Sigmoid colon (tissue), 7 donors: ENCODE measurements around the gene ZBTB9. TPM values are rescaled to one million over a fixed set of nuclear protein-coding genes. Genes with fewer than 3 reads are reported as not detected.
A peak's percentile ranks its signal among the peaks of the same experiment; 100 is the strongest.

Experiments
- DNase-seq: peaks from one replicate; pipeline ENCODE4 v3.0.0-alpha.2; 2019
- H3K27ac ChIP-seq, 4 donors: fragments of 200-600 bp; sonication (generic); one replicate each; pipeline ENCODE4 v1.5.1; 2016 to 2019; ENCODE audit warnings: mild to moderate bottlenecking in 1 of 4
- H3K27me3 ChIP-seq, 3 donors: fragments of 200-600 bp; sonication (generic); one replicate each; pipeline ENCODE4 v1.5.1; 2019; ENCODE audit warnings: mild to moderate bottlenecking in 1 of 3
- H3K36me3 ChIP-seq, 4 donors: fragments of 200-600 bp; sonication (generic); one replicate each; pipeline ENCODE4 v1.5.1; 2016 to 2019
- H3K4me1 ChIP-seq, 4 donors: fragments of 200-600 bp; sonication (generic); one replicate each; pipeline ENCODE4 v1.5.1; 2017 to 2019
- H3K4me3 ChIP-seq, 4 donors: fragments of 200-600 bp; sonication (generic); one replicate each; pipeline ENCODE4 v1.5.1; 2017 to 2019; ENCODE audit warnings: mild to moderate bottlenecking in 2 of 4, moderate library complexity in 1 of 4
- H3K9me3 ChIP-seq, 4 donors: fragments of 200-600 bp in 3 of 4; sonication (generic) in 3 of 4; one replicate each; pipeline versions ENCODE4 v1.5.1 to v1.6.1; 2013 to 2019
- CTCF ChIP-seq, 4 experiments: fragments of 450-650 bp in 3 of 4; fragments of 200-600 bp in 1 of 4; IDR thresholded peaks; one replicate each; pipeline ENCODE4 v1.5.1; 2016 to 2019; ENCODE audit warnings: antibody characterized with exemption in 4 of 4, mild to moderate bottlenecking in 3 of 4, moderate library complexity in 2 of 4
- EP300 ChIP-seq, 4 donors: sonication (generic); formaldehyde crosslinking; IDR thresholded peaks; one replicate each; pipeline ENCODE4 v1.6.1; 2017; ENCODE audit warnings: antibody characterized with exemption in 4 of 4
- POLR2A ChIP-seq, 2 donors: fragments of 450-650 bp; IDR thresholded peaks; one replicate each; pipeline ENCODE4 v1.6.1; 2016; ENCODE audit warnings: antibody characterized with exemption in 2 of 2, mild to moderate bottlenecking in 2 of 2, moderate library complexity in 2 of 2
- POLR2AphosphoS5 ChIP-seq, 4 donors: sonication (generic); formaldehyde crosslinking; IDR thresholded peaks; one replicate each; pipeline ENCODE4 v1.6.1; 2017; ENCODE audit warnings: antibody characterized with exemption in 4 of 4
- whole genome bisulfite sequencing, 2 donors: extraction: QIAGEN DNeasy Blood & Tissue Kit; methylation state at CpG; one replicate each; pipeline ENCODE4 v1.1.7; 2013; 5-methylcytosine and 5-hydroxymethylcytosine counted together
- intact Hi-C: fragments of 100-400 bp; cut with DNase I; formaldehyde crosslinking; loops from one replicate; pipeline ENCODE4 v1.15.1; 2023
- polyA plus RNA-seq, 3 donors: library from polyadenylated mRNA; stranded (reverse); fragments of 200-250 nt; gene quantifications; one replicate each; pipeline ENCODE4 v1.2.3, GENCODE V29; 2013
- total RNA-seq, 4 donors: library from RNA; depleted of rRNA; stranded (reverse); fragments of >200 nt; gene quantifications; one replicate each; pipeline ENCODE4 v1.1.0, GENCODE V29; 2016
- donor health status: healthy with polysubstance abuse.
- donor health status: Bipolar disorder and iron deficiency.
- donor health status: healthy.

ZBTB9 gene
- total and polyA plus RNA-seq, 7 donors = 0.60 to 4.2 (median 1.5) TPM

DNA sequence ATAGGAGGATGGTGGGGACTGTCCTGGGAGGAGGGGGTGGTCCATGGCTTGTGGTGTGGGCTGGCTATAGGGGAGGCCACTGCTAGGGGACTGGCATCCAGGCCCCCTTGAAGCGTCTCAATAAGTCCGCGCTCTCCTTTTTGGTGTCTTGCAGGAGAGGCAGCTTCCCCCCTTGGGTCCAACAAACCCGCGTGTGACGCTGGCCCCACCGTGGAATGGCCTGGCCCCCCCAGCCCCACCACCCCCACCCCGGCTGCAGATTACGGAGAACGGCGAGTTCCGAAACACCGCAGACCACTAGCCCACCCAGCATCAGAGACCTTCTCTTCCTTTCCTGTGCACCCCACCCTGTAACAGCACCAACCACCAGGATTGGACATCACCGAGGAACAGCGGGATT is 2.8 kb upstream of the ZBTB9 start:
- TF ChIP-seq POLR2A (IDR thresholded peaks at IDR 0.05) = no peak
- TF ChIP-seq POLR2AphosphoS5 (IDR thresholded peaks at IDR 0.05) = no peak
- TF ChIP-seq CTCF (IDR thresholded peaks at IDR 0.05) = no peak
- TF ChIP-seq EP300 (IDR thresholded peaks at IDR 0.05) = no peak
- no peaks in the 10 kb centered on the region for H3K9me3 ChIP-seq
- H3K27ac ChIP-seq = no peak overlapping the region
- intact Hi-C loops = loop anchor here (5.0 kb wide), 1 partner anchor 121 kb away; no protein-coding TSS in a partner anchor
- WGBS, 2 donors = 93 to 96% methylated on average over 15 of the region's 15 CpGs
- no peaks in the 10 kb centered on the region for H3K27me3 ChIP-seq
- H3K4me1 ChIP-seq = peaks cover 0 to 30% (median 20%) of the 10 kb centered on the region in 4 donors
- no peak overlapping the region for H3K4me3 ChIP-seq
- peaks cover 0 to 37% (median 10%) of the 10 kb centered on the region in 4 donors for H3K36me3 ChIP-seq
- no peak for DNase-seq

- TF ChIP-seq EP300 (IDR thresholded peaks at IDR 0.05) (no peak), POLR2A (IDR thresholded peaks at IDR 0.05) (no peak), POLR2AphosphoS5 (IDR thresholded peaks at IDR 0.05) (no peak), CTCF (IDR thresholded peaks at IDR 0.05) (no peak)
- Histone ChIP-seq H3K36me3 (peaks cover 0 to 34% (median 8%) of the 10 kb centered on the region in 4 donors), H3K4me3 (no peak overlapping the region), H3K27ac (peak overlapping the region in 3 of 4 donors; percentile 11 to 88 (median 85)), H3K27me3 (no peaks in the 10 kb centered on the region), H3K9me3 (no peaks in the 10 kb centered on the region), H3K4me1 (peaks cover 0 to 30% (median 20%) of the 10 kb centered on the region in 4 donors)
- no peak for DNase-seq
- intact Hi-C loops = loop anchor here (5.0 kb wide), 1 partner anchor 120 kb away; no protein-coding TSS in a partner anchor
- WGBS, 2 donors = 89 to 90% methylated on average over 4 of the region's 4 CpGs
These were observed 1.9 kb upstream of the ZBTB9 start for GRCh38 chr6:33452496-33452895.

GRCh38 chr6:33453393-33454008 is 875 bp upstream of the ZBTB9 start:
- H3K4me1 ChIP-seq = peaks cover 0 to 30% (median 20%) of the 10 kb centered on the region in 4 donors
- WGBS, 2 donors = 1% methylated on average over 12 of the region's 12 CpGs
- no peaks in the 10 kb centered on the region for H3K27me3 ChIP-seq
- H3K27ac ChIP-seq = peak overlapping the region; percentile 81 to 88 (median 86)
- no peaks in the 10 kb centered on the region for H3K9me3 ChIP-seq
- H3K4me3 ChIP-seq = peak overlapping the region; percentile 71 to 90 (median 76)
- DNase-seq = no peak
- intact Hi-C loops = loop anchor here (2.0 to 5.0 kb wide), 2 partner anchors 63 to 119 kb away; partner anchors contain the start of gene KIFC1
- TF ChIP-seq POLR2AphosphoS5 (IDR thresholded peaks at IDR 0.05) (no peak), EP300 (IDR thresholded peaks at IDR 0.05) (no peak), POLR2A (IDR thresholded peaks at IDR 0.05) (no peak), CTCF (IDR thresholded peaks at IDR 0.05) (no peak)
- H3K36me3 ChIP-seq = peaks cover 0 to 24% (median 4%) of the 10 kb centered on the region in 4 donors

- intact Hi-C loops = loop anchor here (2.0 kb wide), 1 partner anchor 64 kb away; the partner anchor contains the start of gene KIFC1
- Histone ChIP-seq H3K4me1 (peaks cover 0 to 30% (median 20%) of the 10 kb centered on the region in 4 donors), H3K36me3 (peaks cover 0 to 17% (median 2%) of the 10 kb centered on the region in 4 donors), H3K27me3 (no peaks in the 10 kb centered on the region), H3K4me3 (peak overlapping the region; percentile 71 to 90 (median 76)), H3K9me3 (no peaks in the 10 kb centered on the region), H3K27ac (peak overlapping the region in 3 of 4 donors; percentile 81 to 88 (median 85))
- no peak for DNase-seq
- TF ChIP-seq EP300 (IDR thresholded peaks at IDR 0.05) (no peak), CTCF (IDR thresholded peaks at IDR 0.05) (no peak), POLR2A (IDR thresholded peaks at IDR 0.05) (no peak)
- 43 to 51% methylated on average over 16 of the region's 16 CpGs for WGBS, 2 donors
These were observed 675 bp downstream of the ZBTB9 start for GRCh38 chr6:33455051-33455450.
